GM12875 (cell line): Measurements from ENCODE around the gene CFAP221.

ENCODE experiments used
- H3K4me3 ChIP-seq: one replicate; pipeline ENCODE4 v1.5.1; 2011; ENCODE audit warnings: low read depth, low read length, control low read depth
- TF ChIP-seq, protein P1 (sequence below): IDR thresholded peaks from 2 replicates; pipeline ENCODE4 v1.5.1; 2011; ENCODE audit warnings: low read depth, mild to moderate bottlenecking, control low read depth, inconsistent platforms, low read length, moderate library complexity, borderline replicate concordance; ENCODE audit not compliant: insufficient read depth

CFAP221 gene

GRCh38 chr2:119703526-119703925 is 159.3 kb downstream of the CFAP221 start:
- TF ChIP-seq, protein P1, sequence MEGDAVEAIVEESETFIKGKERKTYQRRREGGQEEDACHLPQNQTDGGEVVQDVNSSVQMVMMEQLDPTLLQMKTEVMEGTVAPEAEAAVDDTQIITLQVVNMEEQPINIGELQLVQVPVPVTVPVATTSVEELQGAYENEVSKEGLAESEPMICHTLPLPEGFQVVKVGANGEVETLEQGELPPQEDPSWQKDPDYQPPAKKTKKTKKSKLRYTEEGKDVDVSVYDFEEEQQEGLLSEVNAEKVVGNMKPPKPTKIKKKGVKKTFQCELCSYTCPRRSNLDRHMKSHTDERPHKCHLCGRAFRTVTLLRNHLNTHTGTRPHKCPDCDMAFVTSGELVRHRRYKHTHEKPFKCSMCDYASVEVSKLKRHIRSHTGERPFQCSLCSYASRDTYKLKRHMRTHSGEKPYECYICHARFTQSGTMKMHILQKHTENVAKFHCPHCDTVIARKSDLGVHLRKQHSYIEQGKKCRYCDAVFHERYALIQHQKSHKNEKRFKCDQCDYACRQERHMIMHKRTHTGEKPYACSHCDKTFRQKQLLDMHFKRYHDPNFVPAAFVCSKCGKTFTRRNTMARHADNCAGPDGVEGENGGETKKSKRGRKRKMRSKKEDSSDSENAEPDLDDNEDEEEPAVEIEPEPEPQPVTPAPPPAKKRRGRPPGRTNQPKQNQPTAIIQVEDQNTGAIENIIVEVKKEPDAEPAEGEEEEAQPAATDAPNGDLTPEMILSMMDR, result no peak
- H3K4me3 ChIP-seq, result no peak overlapping the region

GRCh38 chr2:119704670-119705120 is 160.4 kb downstream of the CFAP221 start:
- TF ChIP-seq, protein P1, result no peak
- H3K4me3 ChIP-seq, result no peak overlapping the region

- TF ChIP-seq, protein P1, result no peak
- H3K4me3 ChIP-seq, result no peak overlapping the region
Measured at GRCh38 chr2:119706221-119706620, 162.0 kb downstream of the CFAP221 start.
